ENCODE data around the gene ADGRF3. TPM values are rescaled to one million over a fixed set of nuclear protein-coding genes. Genes with fewer than 3 reads are reported as not detected.

The ADGRF3 gene
- total RNA-seq, 2 donors from 2014 or later, result 2.1 to 7.4 TPM

DNA sequence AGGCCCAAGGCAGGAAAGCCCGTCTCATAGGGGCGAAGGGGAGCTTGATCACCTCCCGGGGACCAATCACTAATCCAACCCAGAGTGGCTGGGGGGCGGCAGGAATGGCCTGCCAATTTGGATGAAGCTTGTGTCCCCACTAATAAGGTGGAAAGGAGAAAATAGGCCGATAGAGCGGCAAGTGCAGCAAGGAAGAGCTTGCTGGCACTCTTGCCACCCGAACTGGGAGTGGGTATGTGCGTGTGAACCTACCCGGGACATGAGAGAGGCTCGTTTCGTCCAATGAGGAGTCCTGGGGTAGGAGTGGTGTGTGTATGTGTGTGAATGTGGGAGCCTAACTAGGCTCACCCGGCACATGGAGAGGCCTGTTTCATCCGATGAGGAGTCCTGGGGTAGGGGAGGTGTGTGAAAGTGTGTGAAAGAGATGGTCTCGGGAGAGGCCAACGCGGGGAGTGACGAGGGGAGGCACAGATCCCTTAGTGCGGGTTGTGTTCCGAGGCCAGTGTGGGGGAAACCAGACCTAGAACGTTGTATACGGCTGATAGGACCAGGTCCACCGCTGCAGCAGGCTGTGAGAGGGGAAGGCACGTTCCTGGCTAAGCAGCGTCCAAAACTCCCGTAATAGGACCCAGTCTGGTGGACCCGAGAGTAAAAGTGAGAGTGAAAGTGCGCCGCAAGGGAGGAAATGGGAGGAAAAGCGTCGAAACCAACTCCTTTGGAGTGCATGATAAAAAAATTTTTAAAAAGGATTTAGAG lies 47.8 kb downstream of the ADGRF3 start:
- Mint-ChIP-seq H3K27me3 (peaks cover 0 to 3% of the 10 kb centered on the region in 2 donors), H3K36me3 (no peaks in the 10 kb centered on the region), H3K4me3 (no peak overlapping the region), H3K9me3 (no peaks in the 10 kb centered on the region), H3K27ac (no peak overlapping the region), H3K4me1 (ENCODE audit: low read depth in 2 of 2) (no peaks in the 10 kb centered on the region)
- no peak for DNase-seq (ENCODE audit: low spot score)
- peak; percentile 60 to 76 for ATAC-seq

GRCh38 chr2:26298286-26298637 lies 48.3 kb downstream of the ADGRF3 start:
- Mint-ChIP-seq H3K27me3 (peaks cover 0 to 3% of the 10 kb centered on the region in 2 donors), H3K27ac (no peak overlapping the region), H3K36me3 (no peaks in the 10 kb centered on the region), H3K9me3 (no peaks in the 10 kb centered on the region), H3K4me1 (ENCODE audit: low read depth in 2 of 2) (no peaks in the 10 kb centered on the region), H3K4me3 (no peak overlapping the region)
- no peak for ATAC-seq
- DNase-seq (ENCODE audit: low spot score), result no peak

DNA sequence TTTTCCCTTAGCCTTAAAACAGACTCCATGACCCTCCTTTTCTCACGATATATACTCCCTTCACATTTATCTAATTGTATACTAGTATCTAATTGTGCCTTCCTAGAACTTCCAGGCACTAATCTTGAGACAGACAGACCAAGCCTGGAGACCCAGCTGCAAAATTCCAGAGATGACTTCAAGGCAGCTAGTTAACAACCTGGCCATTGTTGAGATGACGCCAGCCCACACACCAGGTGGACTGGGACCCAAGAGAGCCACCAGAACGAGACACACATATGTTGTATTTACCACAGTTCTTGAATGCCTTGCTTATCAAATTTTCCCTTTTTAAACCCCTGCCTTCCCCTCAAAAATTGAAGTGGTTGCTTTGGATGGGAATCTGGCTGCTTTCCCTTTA lies 49.5 kb downstream of the ADGRF3 start:
- Mint-ChIP-seq H3K4me3 (no peak overlapping the region), H3K4me1 (ENCODE audit: low read depth in 2 of 2) (no peaks in the 10 kb centered on the region), H3K27ac (no peak overlapping the region), H3K27me3 (peaks cover 0 to 3% of the 10 kb centered on the region in 2 donors), H3K9me3 (no peaks in the 10 kb centered on the region), H3K36me3 (no peaks in the 10 kb centered on the region)
- DNase-seq (ENCODE audit: low spot score), result no peak
- no peak for ATAC-seq

- Mint-ChIP-seq H3K4me3 (no peak overlapping the region), H3K4me1 (ENCODE audit: low read depth in 2 of 2) (no peaks in the 10 kb centered on the region), H3K36me3 (no peaks in the 10 kb centered on the region), H3K9me3 (no peaks in the 10 kb centered on the region), H3K27ac (no peak overlapping the region), H3K27me3 (peaks cover 0 to 3% of the 10 kb centered on the region in 2 donors)
- ATAC-seq, result no peak
- DNase-seq (ENCODE audit: low spot score), result no peak
Measured at GRCh38 chr2:26295511-26295910, 51.1 kb downstream of the ADGRF3 start.

DNA sequence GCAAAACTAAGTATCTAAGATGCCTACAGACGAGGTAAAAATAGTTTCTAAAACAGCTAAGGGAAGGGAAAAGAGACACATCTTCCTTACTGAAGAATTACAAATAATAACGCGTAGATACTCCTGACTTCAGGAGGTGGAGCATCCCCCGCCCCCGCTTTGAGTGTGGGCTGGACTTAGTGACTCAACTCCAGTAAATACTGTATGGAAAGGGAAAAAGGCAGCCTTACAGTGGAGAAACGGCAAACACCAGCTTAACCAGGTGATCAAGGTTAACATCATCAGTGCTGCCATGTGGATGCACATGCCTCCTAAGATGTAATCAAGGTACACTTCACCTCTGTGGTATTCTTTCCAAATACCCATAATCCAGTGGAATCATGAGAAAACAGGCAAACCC lies 53.9 kb downstream of the ADGRF3 start:
- H3K27me3 Mint-ChIP-seq, result peaks cover 0 to 3% of the 10 kb centered on the region in 2 donors
- DNase-seq (ENCODE audit: low spot score) (no peak), ATAC-seq (no peak)
- H3K9me3 Mint-ChIP-seq, result no peaks in the 10 kb centered on the region
- H3K4me3 Mint-ChIP-seq, result no peak overlapping the region
- H3K36me3 Mint-ChIP-seq, result peaks cover 1% of the 10 kb centered on the region
- H3K4me1 Mint-ChIP-seq (ENCODE audit: low read depth in 2 of 2), result no peaks in the 10 kb centered on the region
- no peak overlapping the region for H3K27ac Mint-ChIP-seq

- H3K4me3 Mint-ChIP-seq, result no peak overlapping the region
- H3K27ac Mint-ChIP-seq, result no peak overlapping the region
- DNase-seq (ENCODE audit: low spot score) (no peak), ATAC-seq (no peak)
- H3K9me3 Mint-ChIP-seq, result no peaks in the 10 kb centered on the region
- H3K4me1 Mint-ChIP-seq (ENCODE audit: low read depth in 2 of 2), result no peaks in the 10 kb centered on the region
- H3K27me3 Mint-ChIP-seq, result no peaks in the 10 kb centered on the region
- peaks cover 9% of the 10 kb centered on the region for H3K36me3 Mint-ChIP-seq
Measured at GRCh38 chr2:26290001-26290400, 56.6 kb downstream of the ADGRF3 start.

DNA sequence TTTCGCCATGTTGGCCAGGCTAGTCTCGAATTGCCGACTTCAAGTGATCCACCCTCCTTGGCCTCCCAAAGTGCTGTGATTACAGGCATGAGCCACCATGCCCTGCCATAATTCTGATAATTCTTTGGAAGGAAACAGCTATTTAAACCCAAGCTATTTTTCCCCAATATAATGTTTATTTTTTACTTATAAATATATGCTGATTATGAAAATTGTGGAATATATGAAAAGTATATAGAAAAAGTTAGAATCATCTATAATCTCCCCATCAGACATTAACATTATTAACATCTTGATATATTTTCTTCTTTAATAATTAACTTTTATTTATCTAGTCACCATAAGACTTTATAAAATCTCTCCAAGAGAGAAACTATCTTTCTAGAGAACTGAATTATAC lies 60.7 kb downstream of the ADGRF3 start:
- no peaks in the 10 kb centered on the region for H3K9me3 Mint-ChIP-seq
- no peak for DNase-seq (ENCODE audit: low spot score)
- H3K27me3 Mint-ChIP-seq, result no peaks in the 10 kb centered on the region
- no peak overlapping the region for H3K4me3 Mint-ChIP-seq
- no peak overlapping the region for H3K27ac Mint-ChIP-seq
- H3K36me3 Mint-ChIP-seq, result peaks cover 30% of the 10 kb centered on the region
- ATAC-seq, result no peak
- H3K4me1 Mint-ChIP-seq (ENCODE audit: low read depth in 2 of 2), result no peaks in the 10 kb centered on the region

DNA sequence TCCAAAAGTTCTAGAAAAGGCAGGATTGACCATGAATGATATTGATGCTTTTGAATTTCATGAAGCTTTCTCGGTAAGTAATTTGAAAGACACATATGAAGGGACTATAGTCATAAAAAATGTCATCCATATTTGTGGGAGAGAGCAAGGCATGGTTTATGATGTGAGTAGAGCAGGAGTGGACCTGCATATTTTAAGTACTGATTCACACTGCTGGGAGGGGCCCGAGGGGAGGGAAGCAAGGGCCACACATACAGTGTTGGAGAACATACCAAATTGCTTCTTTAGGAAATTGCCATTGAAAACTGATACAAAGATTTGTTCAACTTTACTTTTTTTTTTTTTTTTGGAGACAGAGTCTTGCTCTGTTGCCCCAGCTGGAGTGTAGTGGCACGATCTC lies 62.5 kb downstream of the ADGRF3 start:
- H3K4me3 Mint-ChIP-seq, result no peak overlapping the region
- no peaks in the 10 kb centered on the region for H3K4me1 Mint-ChIP-seq (ENCODE audit: low read depth in 2 of 2)
- no peak for DNase-seq (ENCODE audit: low spot score)
- H3K27me3 Mint-ChIP-seq, result no peaks in the 10 kb centered on the region
- no peak overlapping the region for H3K27ac Mint-ChIP-seq
- peaks cover 36% of the 10 kb centered on the region for H3K36me3 Mint-ChIP-seq
- no peak for ATAC-seq
- H3K9me3 Mint-ChIP-seq, result no peaks in the 10 kb centered on the region

GRCh38 chr2:26283606-26284005 lies 63.0 kb downstream of the ADGRF3 start:
- Mint-ChIP-seq H3K27me3 (no peaks in the 10 kb centered on the region), H3K36me3 (peaks cover 41% of the 10 kb centered on the region), H3K9me3 (no peaks in the 10 kb centered on the region), H3K27ac (no peak overlapping the region), H3K4me3 (no peak overlapping the region), H3K4me1 (ENCODE audit: low read depth in 2 of 2) (no peaks in the 10 kb centered on the region)
- ATAC-seq (no peak), DNase-seq (ENCODE audit: low spot score) (no peak)

DNA sequence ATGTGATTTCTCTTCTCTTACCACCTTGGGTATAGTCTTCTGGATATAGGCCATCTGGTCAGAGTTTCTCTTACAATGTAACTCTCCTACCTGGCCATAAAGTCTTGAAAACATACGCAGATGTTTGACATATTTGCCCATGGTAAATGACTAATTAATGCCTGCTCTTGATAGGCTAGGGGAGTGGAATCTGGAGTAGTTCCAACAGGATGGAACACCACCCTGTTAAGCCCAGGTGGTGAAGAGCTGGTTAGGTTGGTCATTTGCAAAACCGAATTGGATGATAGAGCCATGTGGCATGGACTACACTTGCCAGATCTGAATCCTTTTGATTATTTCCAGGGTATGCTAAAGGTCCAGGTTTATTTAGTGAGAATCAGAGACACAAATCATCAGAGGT lies 65.4 kb downstream of the ADGRF3 start:
- no peaks in the 10 kb centered on the region for H3K9me3 Mint-ChIP-seq
- no peak overlapping the region for H3K4me3 Mint-ChIP-seq
- no peak for DNase-seq (ENCODE audit: low spot score)
- ATAC-seq, result no peak
- H3K4me1 Mint-ChIP-seq (ENCODE audit: low read depth in 2 of 2), result no peaks in the 10 kb centered on the region
- peaks cover 46% of the 10 kb centered on the region for H3K36me3 Mint-ChIP-seq
- H3K27me3 Mint-ChIP-seq, result no peaks in the 10 kb centered on the region
- H3K27ac Mint-ChIP-seq, result no peak overlapping the region

- no peak for DNase-seq (ENCODE audit: low spot score)
- H3K27me3 Mint-ChIP-seq, result no peaks in the 10 kb centered on the region
- H3K9me3 Mint-ChIP-seq, result no peaks in the 10 kb centered on the region
- H3K36me3 Mint-ChIP-seq, result peaks cover 42% of the 10 kb centered on the region
- no peak for ATAC-seq
- no peaks in the 10 kb centered on the region for H3K4me1 Mint-ChIP-seq (ENCODE audit: low read depth in 2 of 2)
- H3K4me3 Mint-ChIP-seq, result no peak overlapping the region
- H3K27ac Mint-ChIP-seq, result no peak overlapping the region
Measured at GRCh38 chr2:26279886-26280285, 66.7 kb downstream of the ADGRF3 start.

GRCh38 chr2:26276484-26277227 lies 69.9 kb downstream of the ADGRF3 start:
- ATAC-seq (no peak), DNase-seq (ENCODE audit: low spot score) (no peak)
- H3K4me3 Mint-ChIP-seq, result no peak overlapping the region
- no peaks in the 10 kb centered on the region for H3K27me3 Mint-ChIP-seq
- peaks cover 28% of the 10 kb centered on the region for H3K36me3 Mint-ChIP-seq
- H3K27ac Mint-ChIP-seq, result no peak overlapping the region
- no peaks in the 10 kb centered on the region for H3K9me3 Mint-ChIP-seq
- H3K4me1 Mint-ChIP-seq (ENCODE audit: low read depth in 2 of 2), result no peaks in the 10 kb centered on the region

- H3K27me3 Mint-ChIP-seq, result no peaks in the 10 kb centered on the region
Measured at GRCh38 chr2:26274058-26274613, 72.5 kb downstream of the ADGRF3 start.

GRCh38 chr2:26273501-26273900 lies 73.1 kb downstream of the ADGRF3 start:
- Mint-ChIP-seq H3K9me3 (no peaks in the 10 kb centered on the region), H3K4me3 (no peak overlapping the region), H3K36me3 (peaks cover 9% of the 10 kb centered on the region), H3K4me1 (ENCODE audit: low read depth in 2 of 2) (peaks cover 0 to 5% of the 10 kb centered on the region in 2 donors), H3K27me3 (no peaks in the 10 kb centered on the region), H3K27ac (no peak overlapping the region)
- ATAC-seq (no peak), DNase-seq (ENCODE audit: low spot score) (no peak)

More at GRCh38 chr2:26274058-26274613, 72.5 kb downstream of the ADGRF3 start:
- no peaks in the 10 kb centered on the region for H3K9me3 Mint-ChIP-seq
- ATAC-seq (no peak), DNase-seq (ENCODE audit: low spot score) (no peak)
- H3K27ac Mint-ChIP-seq, result no peak overlapping the region
- H3K4me3 Mint-ChIP-seq, result no peak overlapping the region
- H3K36me3 Mint-ChIP-seq, result peaks cover 15% of the 10 kb centered on the region
- peaks cover 0 to 5% of the 10 kb centered on the region in 2 donors for H3K4me1 Mint-ChIP-seq (ENCODE audit: low read depth in 2 of 2)

Measured in natural killer cell treated with Interleukin-12 subunit alpha and Interleukin-12 subunit beta and Interleukin-15 and Interleukin-18, amount 100 ng/mL, for 72 hours (primary cell).